Measurements from ENCODE around the gene ABCA7.
"Not testable (repeated sequence)": the region's sequence is repeated elsewhere in the genome, so short reads cannot be mapped to it uniquely, and the experiment has no call there.

Gene ABCA7

GRCh38 chr19:1110809-1111640 lies 71.1 kb downstream of the ABCA7 start:
- peak overlapping the region; percentile 90 for H3K27ac ChIP-seq
- no peak for TF ChIP-seq ZFX (IDR thresholded peaks at IDR 0.05)
- TF ChIP-seq CTCF (conservative IDR thresholded peaks at IDR 0.05) = no peak

- TF ChIP-seq ZFX (IDR thresholded peaks at IDR 0.05) (no peak), CTCF (conservative IDR thresholded peaks at IDR 0.05) (no peak)
- peak overlapping the region; percentile 90 for H3K27ac ChIP-seq
Observed at GRCh38 chr19:1111641-1112267, 71.8 kb downstream of the ABCA7 start.

DNA sequence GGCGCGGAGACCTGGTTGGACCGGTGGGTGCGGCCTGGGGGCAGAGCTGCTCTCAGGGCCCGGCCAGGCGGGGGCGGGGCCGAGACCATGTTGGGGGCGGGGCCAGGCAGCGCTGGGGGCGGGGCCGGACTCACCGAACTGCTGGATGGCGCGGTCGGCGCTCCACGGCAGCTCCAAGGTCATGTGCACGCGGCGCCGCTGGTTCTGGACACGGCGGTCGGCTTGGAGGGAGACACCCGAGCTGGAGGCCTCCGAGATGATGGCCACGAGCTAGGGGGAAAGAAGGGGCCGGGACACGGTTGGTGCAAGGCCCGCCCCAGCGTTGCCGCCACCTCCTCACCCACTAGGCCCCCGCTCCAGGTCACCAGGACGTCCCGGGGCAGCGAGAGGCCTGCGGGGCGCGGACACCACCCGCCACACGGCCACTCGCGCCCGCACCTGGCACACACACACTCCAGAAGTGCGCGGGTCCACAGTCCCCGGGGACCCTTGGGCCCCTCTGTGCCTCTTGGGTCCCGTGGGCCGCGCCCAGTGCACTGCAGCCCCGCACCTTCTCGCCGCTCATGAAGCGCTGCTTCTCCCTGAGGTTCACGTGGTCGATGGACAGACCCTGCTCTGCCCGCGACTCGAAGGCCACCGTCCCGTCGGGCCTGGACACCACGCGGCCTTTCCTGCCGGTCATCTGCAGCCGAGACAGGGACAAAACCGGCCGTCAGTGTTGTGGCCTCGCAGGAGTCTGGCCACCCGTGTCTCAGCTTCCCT lies 72.5 kb downstream of the ABCA7 start:
- peak; percentile 75; the same call in 1 of the 2 replicates for TF ChIP-seq ZFX (IDR thresholded peaks at IDR 0.05)
- no peak for TF ChIP-seq CTCF (conservative IDR thresholded peaks at IDR 0.05)
- peak overlapping the region; percentile 90 for H3K27ac ChIP-seq

DNA sequence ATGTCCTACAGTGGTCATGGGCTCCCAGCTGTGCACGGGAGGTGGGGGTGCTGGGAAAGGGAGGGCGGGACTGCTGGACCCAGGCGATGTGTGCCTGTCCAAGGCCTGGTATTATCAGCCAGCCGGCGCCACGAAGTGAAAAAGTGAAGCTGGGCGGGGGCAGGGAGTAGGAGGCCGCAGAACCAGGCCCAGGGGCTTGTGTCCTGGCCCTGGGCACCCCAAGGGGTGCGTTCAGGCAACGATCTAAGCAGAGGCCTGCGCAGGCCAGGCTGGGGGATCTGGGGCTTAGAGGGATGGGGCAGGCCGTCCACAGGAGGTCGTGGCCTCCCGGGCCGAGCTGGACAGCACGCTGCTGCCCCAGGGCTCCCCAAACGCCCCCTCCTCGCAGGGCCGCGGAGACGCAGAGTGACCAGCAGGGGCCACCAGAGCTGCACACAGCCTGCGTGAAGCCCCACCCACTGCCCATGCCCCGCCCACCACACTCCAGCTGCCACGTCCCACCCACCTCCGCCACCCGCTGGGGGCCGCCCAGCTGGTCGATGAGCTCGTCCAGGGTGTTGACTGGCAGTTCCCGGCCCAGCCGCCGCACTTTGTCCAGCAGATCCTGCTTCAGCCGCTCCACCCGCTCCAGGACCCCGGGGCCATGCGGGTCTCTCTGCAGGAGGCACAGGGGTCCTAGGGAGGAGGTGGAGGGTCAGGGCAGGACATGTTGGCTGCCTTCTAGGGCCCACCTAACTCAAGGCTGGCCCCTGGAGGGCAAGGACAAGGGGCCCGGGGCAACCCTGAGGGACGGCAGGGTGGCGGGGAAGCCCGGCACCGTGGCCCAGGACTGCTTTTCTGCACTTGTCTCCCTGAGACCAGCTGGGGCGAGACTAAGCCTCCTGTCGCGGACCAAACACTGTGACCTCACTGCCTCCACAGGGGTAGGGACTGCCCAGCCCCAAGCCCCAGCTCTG lies 73.4 kb downstream of the ABCA7 start:
- peak overlapping the region; percentile 90 for H3K27ac ChIP-seq

DNA sequence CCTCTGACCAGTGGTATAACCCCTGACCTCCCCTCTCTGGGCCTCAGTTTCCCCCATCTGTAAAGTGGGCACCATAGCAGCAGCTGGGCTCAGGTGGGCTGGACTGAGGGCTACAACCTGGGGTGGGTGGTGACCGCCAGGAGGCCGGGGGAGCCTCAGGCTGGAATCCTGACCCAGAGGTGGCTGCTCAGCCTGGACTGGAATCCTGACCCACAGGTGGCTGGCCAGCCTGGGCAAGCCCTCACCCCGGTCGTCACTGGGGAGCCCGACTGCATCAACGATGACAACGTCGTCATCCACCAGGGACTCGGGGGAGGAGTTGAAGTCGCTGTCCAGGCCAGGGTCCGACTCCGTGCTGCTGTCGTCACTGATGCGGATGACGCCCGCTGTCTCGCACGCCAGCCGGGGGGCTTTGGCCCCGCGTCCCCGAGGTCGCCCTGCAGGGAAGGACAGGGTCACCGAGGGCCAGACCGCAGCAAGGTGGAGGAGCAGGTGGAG lies 74.1 kb downstream of the ABCA7 start:
- H3K27ac ChIP-seq = peak overlapping the region; percentile 90
- TF ChIP-seq CTCF (conservative IDR thresholded peaks at IDR 0.05) (no peak), ZFX (IDR thresholded peaks at IDR 0.05) (no peak)

More for the DNA sequence above, 73.4 kb downstream of the ABCA7 start:
- TF ChIP-seq CTCF (conservative IDR thresholded peaks at IDR 0.05) (peak; percentile 88), ZFX (IDR thresholded peaks at IDR 0.05) (no peak)

GRCh38 chr19:1114728-1115127 lies 74.8 kb downstream of the ABCA7 start:
- H3K27ac ChIP-seq = not testable (repeated sequence)
